T-cell (primary cell): ENCODE results near the gene GOLGA6A. TPM values are rescaled to one million over a fixed set of nuclear protein-coding genes. Genes with fewer than 3 reads are reported as not detected.
"Not testable (repeated sequence)": the region's sequence is repeated elsewhere in the genome, so short reads cannot be mapped to it uniquely, and the experiment has no call there.

Source experiments
- ATAC-seq, 4 experiments: fragments of 200-7000 bp in 3 of 4; fragments of 150-1000 bp in 1 of 4; cut with Tn5 transposase; replicated peaks in 1 of 4; 1 replicate in 3 of 4; 2 replicates in 1 of 4; pipeline ENCODE4 v1.10.0; 2021; ENCODE audit warnings: moderate library complexity in 3 of 4, mild to moderate bottlenecking in 2 of 4, moderate number of reproducible peaks in 1 of 4
- CTCF ChIA-PET, 2 donors: fragments of 300-600 bp; sonication (Branson Sonifier 250); formaldehyde crosslinking; loops; one replicate each; lab custom pipeline; 2022; ENCODE audit warnings: antibody characterized with exemption in 2 of 2; lab: Charles Lee
- POLR2A ChIA-PET, 2 donors: fragments of 300-600 bp; sonication (Branson Sonifier 250); formaldehyde crosslinking; loops; one replicate each; lab custom pipeline; 2022; ENCODE audit warnings: antibody characterized with exemption in 2 of 2; lab: Charles Lee
- DNase-seq, 35 experiments: peaks; one replicate each; pipeline versions ENCODE4 v3.0.0 to v3.0.0-alpha.2; 2013 to 2023
- H3K27ac ChIP-seq: one replicate; pipeline ENCODE4 v1.5.1; 2013; ENCODE audit warnings: low read length
- H3K27me3 ChIP-seq, 2 experiments: replicated peaks in 1 of 2; 1 replicate in 1 of 2; 2 replicates in 1 of 2; pipeline versions ENCODE4 v1.6.1 to v1.7.0; 2013; ENCODE audit warnings: low read length in 1 of 2, mixed read lengths in 1 of 2; ENCODE audit not compliant: control insufficient read depth in 2 of 2, insufficient read depth in 2 of 2; ENCODE audit errors: extremely low read depth in 1 of 2
- H3K36me3 ChIP-seq, 2 donors: 1 replicate in 1 of 2; 2 replicates in 1 of 2; pipeline versions ENCODE4 v1.6.1 to v1.7.0; 2013; ENCODE audit warnings: low read length in 1 of 2; ENCODE audit not compliant: control insufficient read depth in 2 of 2, insufficient read depth in 1 of 2; ENCODE audit errors: extremely low read depth in 1 of 2
- H3K4me1 ChIP-seq, 2 experiments: 1 replicate in 1 of 2; 2 replicates in 1 of 2; pipeline versions ENCODE4 v1.6.1 to v1.7.0; 2013; ENCODE audit warnings: low read length in 2 of 2, mixed read lengths in 1 of 2; ENCODE audit not compliant: insufficient read depth in 2 of 2, control insufficient read depth in 1 of 2; ENCODE audit errors: extremely low read depth in 1 of 2
- H3K4me3 ChIP-seq, 2 donors: 1 replicate in 1 of 2; 2 replicates in 1 of 2; pipeline versions ENCODE4 v1.5.1 to v1.7.0; 2013; ENCODE audit warnings: mild to moderate bottlenecking in 2 of 2, low read length in 1 of 2, moderate library complexity in 1 of 2; ENCODE audit not compliant: control insufficient read depth in 1 of 2; ENCODE audit errors: extremely low read depth in 1 of 2
- H3K9me3 ChIP-seq: 2 replicates; pipeline ENCODE4 v1.7.0; 2013
- H3K27ac Mint-ChIP-seq, 2 donors: one replicate each; pipeline ENCODE4 v1.8.0; 2020 to 2021; ENCODE audit warnings: mild to moderate bottlenecking in 2 of 2, mixed read lengths in 2 of 2
- H3K27me3 Mint-ChIP-seq, 2 donors: one replicate each; pipeline ENCODE4 v1.8.0; 2021 to 2022; ENCODE audit warnings: mixed read lengths in 2 of 2
- H3K36me3 Mint-ChIP-seq: one replicate; pipeline ENCODE4 v1.8.0; 2021; ENCODE audit warnings: mixed read lengths
- H3K4me1 Mint-ChIP-seq, 3 donors: one replicate each; pipeline ENCODE4 v1.8.0; 2020 to 2022; ENCODE audit warnings: mixed read lengths in 3 of 3, mild to moderate bottlenecking in 1 of 3
- H3K4me3 Mint-ChIP-seq, 3 donors: one replicate each; pipeline ENCODE4 v1.8.0; 2020 to 2022; ENCODE audit warnings: mild to moderate bottlenecking in 3 of 3, mixed read lengths in 3 of 3, moderate library complexity in 3 of 3
- H3K9me3 Mint-ChIP-seq, 3 donors: one replicate each; pipeline ENCODE4 v1.8.0; 2020 to 2022; ENCODE audit warnings: mixed read lengths in 3 of 3
- WGBS: methylation state at CpG from one replicate; pipeline ENCODE4 v1.1.5; 2013; ENCODE audit warnings: missing lambda C conversion rate; ENCODE audit not compliant: insufficient coverage; 5-methylcytosine and 5-hydroxymethylcytosine counted together
- total RNA-seq, 35 experiments: library from RNA in 6 of 35; stranded (reverse) in 6 of 35; fragments of 120-200 nt in 1 of 35; gene quantifications; one replicate each; pipeline versions ENCODE4 v1.2.1 to v1.2.4 and lab custom pipeline; 2013 to 2026

The GOLGA6A gene
- total RNA-seq, 5 donors from 2014 or later (not counting 1 experiment from before 2014, with no cell fraction given): 0.13 to 0.50 (median 0.37) TPM; not detected in 2

- peak in 1 of 35 experiments; percentile 21 for DNase-seq
- CTCF ChIA-PET: interaction anchor here (0.6 to 1.0 kb wide), 4 partner anchors 15 to 425 kb away, joined by 3 to 5 read pairs (median 4); no protein-coding TSS in a partner anchor
- H3K4me3 Mint-ChIP-seq: not testable (repeated sequence)
Measured at GRCh38 chr15:74052271-74053260, 29.8 kb downstream of the GOLGA6A start.

GRCh38 chr15:74050556-74051234 is 31.7 kb downstream of the GOLGA6A start:
- Histone ChIP-seq H3K9me3 (no peaks in the 10 kb centered on the region), H3K4me1 (peaks cover 9 to 20% of the 10 kb centered on the region in 2 experiments), H3K27ac (no peak overlapping the region), H3K4me3 (no peak overlapping the region), H3K27me3 (no peaks in the 10 kb centered on the region), H3K36me3 (peaks cover under 1 to 2% of the 10 kb centered on the region in 2 donors)
- ChIA-PET POLR2A (no interaction called here), CTCF (interaction anchor here in 1 of 2 donors (0.8 kb wide), 1 partner anchor 123 kb away, joined by 3 read pairs; no protein-coding TSS in a partner anchor)
- no peaks in the 10 kb centered on the region for H3K27me3 Mint-ChIP-seq
- DNase-seq (peak in 1 of 35 experiments; percentile 9), ATAC-seq (no peak)
- no peak overlapping the region for H3K4me3 Mint-ChIP-seq
- H3K27ac Mint-ChIP-seq: no peak overlapping the region
- H3K4me1 Mint-ChIP-seq: peaks cover 23 to 34% (median 24%) of the 10 kb centered on the region in 3 donors
- H3K9me3 Mint-ChIP-seq: no peaks in the 10 kb centered on the region
- WGBS: 65% methylated on average over 4 of the region's 8 CpGs
- no peaks in the 10 kb centered on the region for H3K36me3 Mint-ChIP-seq

More at GRCh38 chr15:74052271-74053260, 29.8 kb downstream of the GOLGA6A start:
- ATAC-seq, H3K9me3 Mint-ChIP-seq, POLR2A ChIA-PET, H3K27ac ChIP-seq, H3K4me3 ChIP-seq, H3K9me3 ChIP-seq, H3K27me3 Mint-ChIP-seq, H3K27ac Mint-ChIP-seq, H3K36me3 Mint-ChIP-seq, H3K36me3 ChIP-seq, H3K27me3 ChIP-seq: not testable (repeated sequence)
- peaks cover 9 to 18% of the 10 kb centered on the region in 2 experiments for H3K4me1 ChIP-seq
- 94% methylated on average over 22 of the region's 42 CpGs for WGBS
- H3K4me1 Mint-ChIP-seq: peaks cover 21 to 30% (median 24%) of the 10 kb centered on the region in 3 donors

- Mint-ChIP-seq H3K27ac (no peak overlapping the region), H3K4me3 (no peak overlapping the region), H3K9me3 (no peaks in the 10 kb centered on the region), H3K4me1 (peaks cover 23 to 34% (median 24%) of the 10 kb centered on the region in 3 donors), H3K36me3 (no peaks in the 10 kb centered on the region), H3K27me3 (no peaks in the 10 kb centered on the region)
- ATAC-seq (no peak), DNase-seq (no peak)
- ChIA-PET POLR2A (no interaction called here), CTCF (no interaction called here)
- H3K9me3 ChIP-seq: no peaks in the 10 kb centered on the region
- H3K36me3 ChIP-seq: peaks cover 2 to 6% of the 10 kb centered on the region in 2 donors
- H3K4me3 ChIP-seq: no peak overlapping the region
- no peaks in the 10 kb centered on the region for H3K27me3 ChIP-seq
- H3K27ac ChIP-seq: no peak overlapping the region
- WGBS: 88% methylated on average over 4 of the region's 5 CpGs
- H3K4me1 ChIP-seq: peaks cover 9 to 20% of the 10 kb centered on the region in 2 experiments
Measured at GRCh38 chr15:74050127-74050526, 32.2 kb downstream of the GOLGA6A start.

- DNase-seq (no peak), ATAC-seq (no peak)
- no peak overlapping the region for H3K4me3 ChIP-seq
- no peaks in the 10 kb centered on the region for H3K9me3 ChIP-seq
- ChIA-PET CTCF (interaction anchor here in 1 of 2 donors (1.0 kb wide), 1 partner anchor 73 kb away, joined by 3 read pairs; no protein-coding TSS in a partner anchor), POLR2A (no interaction called here)
- peaks cover 6 to 17% of the 10 kb centered on the region in 2 experiments for H3K4me1 ChIP-seq
- WGBS: 100% methylated on average over 2 of the region's 7 CpGs
- Mint-ChIP-seq H3K36me3 (peaks cover 10% of the 10 kb centered on the region), H3K4me3 (no peak overlapping the region), H3K9me3 (no peaks in the 10 kb centered on the region), H3K4me1 (peaks cover 13 to 22% (median 14%) of the 10 kb centered on the region in 3 donors), H3K27ac (no peak overlapping the region), H3K27me3 (no peaks in the 10 kb centered on the region)
- no peak overlapping the region for H3K27ac ChIP-seq
- H3K36me3 ChIP-seq: peaks cover 2 to 16% of the 10 kb centered on the region in 2 donors
- no peaks in the 10 kb centered on the region for H3K27me3 ChIP-seq
Measured at GRCh38 chr15:74046275-74046674, 36.1 kb downstream of the GOLGA6A start.

- Mint-ChIP-seq H3K4me1 (peaks cover 13 to 22% (median 14%) of the 10 kb centered on the region in 3 donors), H3K9me3 (no peaks in the 10 kb centered on the region), H3K36me3 (peaks cover 10% of the 10 kb centered on the region), H3K4me3 (no peak overlapping the region), H3K27me3 (no peaks in the 10 kb centered on the region), H3K27ac (no peak overlapping the region)
- H3K36me3 ChIP-seq: peaks cover under 1 to 16% of the 10 kb centered on the region in 2 donors
- WGBS: 77% methylated on average over 6 of the region's 7 CpGs
- ChIA-PET POLR2A (no interaction called here), CTCF (interaction anchor here in 1 of 2 donors (0.5 to 1.0 kb wide), 2 partner anchors 46 to 73 kb away, joined by 3 read pairs; no protein-coding TSS in a partner anchor)
- DNase-seq (no peak), ATAC-seq (no peak)
- peaks cover 6 to 17% of the 10 kb centered on the region in 2 experiments for H3K4me1 ChIP-seq
- H3K27me3 ChIP-seq: no peaks in the 10 kb centered on the region
- H3K9me3 ChIP-seq: no peaks in the 10 kb centered on the region
- H3K4me3 ChIP-seq: no peak overlapping the region
- H3K27ac ChIP-seq: no peak overlapping the region
Measured at GRCh38 chr15:74045636-74046274, 36.6 kb downstream of the GOLGA6A start.
